ENCODE results near the gene CTBS. TPM values are rescaled to one million over a fixed set of nuclear protein-coding genes. Genes with fewer than 3 reads are reported as not detected.

The CTBS gene
- polyA plus RNA-seq, 1 donor (not counting 4 experiments of a cell fraction or from before 2014, with no cell fraction given), result 16.7 TPM

DNA sequence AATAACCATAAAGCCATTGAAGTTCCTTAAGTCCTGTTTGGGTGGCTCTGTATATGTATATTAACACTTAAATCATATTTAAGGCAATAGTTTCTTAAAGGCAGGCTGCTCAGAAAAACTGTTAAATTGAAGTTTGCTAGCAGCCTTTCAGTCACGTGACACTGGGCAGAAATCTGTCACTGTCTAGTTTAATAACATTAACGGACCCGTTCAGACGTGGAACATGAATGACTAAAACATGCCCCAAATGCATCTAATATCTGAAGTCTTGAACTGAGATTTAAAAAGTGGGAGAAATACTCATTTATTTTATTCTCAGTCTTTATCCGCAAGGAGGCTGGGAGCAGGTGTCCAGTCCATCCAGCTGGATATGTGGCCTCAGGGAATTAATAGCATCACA, 71.3 kb downstream of the CTBS start:
- DNase-seq (ENCODE audit: low read depth, low spot score), result no peak

More for the DNA sequence above, 71.3 kb downstream of the CTBS start:
- Histone ChIP-seq H3K4me1 (ENCODE audit: control insufficient read depth, extremely low read depth, insufficient read depth, low read length) (peaks cover 15% of the 10 kb centered on the region), H3K79me2 (ENCODE audit: control insufficient read depth, insufficient read depth, low read length) (peaks cover 60% of the 10 kb centered on the region), H3K27ac (ENCODE audit: control insufficient read depth, insufficient read depth, low read length) (no peak overlapping the region), H3K9me1 (ENCODE audit: control insufficient read depth, extremely low read depth, insufficient read depth, low read length) (no peaks in the 10 kb centered on the region), H3K4me2 (ENCODE audit: control insufficient read depth, extremely low read depth, insufficient read depth, low read depth, low read length) (peak overlapping the region; percentile 98), H4K20me1 (ENCODE audit: control insufficient read depth, extremely low read depth, insufficient read depth, low read length) (peaks cover 2% of the 10 kb centered on the region), H3K27me3 (ENCODE audit: control insufficient read depth, extremely low read depth, insufficient read depth, low read length) (no peaks in the 10 kb centered on the region), H2AFZ (ENCODE audit: control insufficient read depth, low read length) (no peak overlapping the region), H3K9me3 (ENCODE audit: control insufficient read depth, low read depth, low read length) (no peaks in the 10 kb centered on the region), H3K4me3 (ENCODE audit: control insufficient read depth in 2 of 3, extremely low read depth in 1 of 3, insufficient read depth in 2 of 3, low read depth in 1 of 3, low read length in 3 of 3) (no peak overlapping the region), H3K9ac (ENCODE audit: control insufficient read depth, extremely low read depth, insufficient read depth, low read length) (no peak overlapping the region), H3K36me3 (ENCODE audit: control insufficient read depth in 2 of 2, extremely low read depth in 1 of 2, insufficient read depth in 2 of 2, low read length in 2 of 2) (peaks cover 6 to 8% of the 10 kb centered on the region in 2 experiments)
- dilution Hi-C loops (cut with MboI; ENCODE audit: extremely low pct_ligation_motif_present, low sequenced_read_pairs), result no loop called here
- FAIRE-seq, result no peak
- TF ChIP-seq, protein P1, sequence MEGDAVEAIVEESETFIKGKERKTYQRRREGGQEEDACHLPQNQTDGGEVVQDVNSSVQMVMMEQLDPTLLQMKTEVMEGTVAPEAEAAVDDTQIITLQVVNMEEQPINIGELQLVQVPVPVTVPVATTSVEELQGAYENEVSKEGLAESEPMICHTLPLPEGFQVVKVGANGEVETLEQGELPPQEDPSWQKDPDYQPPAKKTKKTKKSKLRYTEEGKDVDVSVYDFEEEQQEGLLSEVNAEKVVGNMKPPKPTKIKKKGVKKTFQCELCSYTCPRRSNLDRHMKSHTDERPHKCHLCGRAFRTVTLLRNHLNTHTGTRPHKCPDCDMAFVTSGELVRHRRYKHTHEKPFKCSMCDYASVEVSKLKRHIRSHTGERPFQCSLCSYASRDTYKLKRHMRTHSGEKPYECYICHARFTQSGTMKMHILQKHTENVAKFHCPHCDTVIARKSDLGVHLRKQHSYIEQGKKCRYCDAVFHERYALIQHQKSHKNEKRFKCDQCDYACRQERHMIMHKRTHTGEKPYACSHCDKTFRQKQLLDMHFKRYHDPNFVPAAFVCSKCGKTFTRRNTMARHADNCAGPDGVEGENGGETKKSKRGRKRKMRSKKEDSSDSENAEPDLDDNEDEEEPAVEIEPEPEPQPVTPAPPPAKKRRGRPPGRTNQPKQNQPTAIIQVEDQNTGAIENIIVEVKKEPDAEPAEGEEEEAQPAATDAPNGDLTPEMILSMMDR (optimal IDR thresholded peaks at IDR 0.05 in 1 of 3, IDR thresholded peaks at IDR 0.05 in 1 of 3, conservative IDR thresholded peaks at IDR 0.05 in 1 of 3; ENCODE audit: extremely low read depth in 1 of 3, insufficient read depth in 2 of 3, low read length in 3 of 3), result no peak
- no peak for TF ChIP-seq EZH2 (IDR thresholded peaks at IDR 0.05; ENCODE audit: low read length)

Other genes starting within 250 kb of the CTBS start
- not detected in 3 replicates for gene DNASE2B, start 176.0 kb downstream of the CTBS start, polyA plus RNA-seq
- 31.7 to 57.8 TPM (median 34.0 TPM) in 3 replicates for gene RPF1, start 95.2 kb downstream of the CTBS start, polyA plus RNA-seq
- 0.21 to 0.45 TPM (median 0.25 TPM) in 3 replicates for gene SPATA1, start 68.1 kb downstream of the CTBS start, polyA plus RNA-seq
- gene GNG5, start 67.9 kb downstream of the CTBS start, polyA plus RNA-seq, result 126 to 167 TPM (median 132 TPM) in 3 replicates
- gene SSX2IP, start 116.0 kb upstream of the CTBS start, polyA plus RNA-seq, result 5.1 to 13.0 TPM (median 7.2 TPM) in 3 replicates